Right hindlimb (tissue), 1 donor: ENCODE data around the gene DDX59.

ENCODE experiments used
- DNase-seq: peaks from one replicate; pipeline ENCODE4 v3.0.0-alpha.2; 2018

The DDX59 gene

DNA sequence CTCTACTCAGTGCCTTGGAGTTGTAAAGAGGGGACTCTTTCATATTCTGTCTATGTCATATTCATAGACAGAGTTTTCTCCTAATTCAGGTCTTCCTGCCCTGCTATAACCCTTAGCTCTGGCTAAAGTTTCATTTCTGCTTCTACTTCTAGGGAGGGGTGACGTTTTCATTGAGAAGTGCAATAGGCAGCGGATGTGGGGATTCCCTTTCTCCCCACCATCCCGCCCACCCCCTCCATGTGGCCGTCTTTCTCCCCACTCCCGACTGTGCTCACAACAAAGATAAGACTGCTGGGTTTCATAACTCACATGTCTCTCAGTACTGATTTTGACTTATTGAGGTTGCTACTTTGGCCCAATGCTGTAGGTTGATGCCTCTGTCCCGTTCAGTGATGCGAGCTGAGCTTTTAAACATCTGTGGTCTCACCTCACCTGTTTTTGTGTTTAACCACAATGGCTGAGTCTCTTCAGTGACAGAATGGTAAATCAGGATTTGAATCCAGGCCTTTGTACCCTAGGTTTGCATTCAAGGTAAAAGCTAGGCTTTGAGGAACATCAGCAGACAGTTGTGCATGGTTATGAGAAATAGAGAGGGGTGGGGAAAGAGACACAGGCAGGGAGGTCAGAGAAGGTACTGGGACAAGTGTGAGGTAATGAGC is 41.4 kb downstream of the DDX59 start:
- DNase-seq = no peak

DNA sequence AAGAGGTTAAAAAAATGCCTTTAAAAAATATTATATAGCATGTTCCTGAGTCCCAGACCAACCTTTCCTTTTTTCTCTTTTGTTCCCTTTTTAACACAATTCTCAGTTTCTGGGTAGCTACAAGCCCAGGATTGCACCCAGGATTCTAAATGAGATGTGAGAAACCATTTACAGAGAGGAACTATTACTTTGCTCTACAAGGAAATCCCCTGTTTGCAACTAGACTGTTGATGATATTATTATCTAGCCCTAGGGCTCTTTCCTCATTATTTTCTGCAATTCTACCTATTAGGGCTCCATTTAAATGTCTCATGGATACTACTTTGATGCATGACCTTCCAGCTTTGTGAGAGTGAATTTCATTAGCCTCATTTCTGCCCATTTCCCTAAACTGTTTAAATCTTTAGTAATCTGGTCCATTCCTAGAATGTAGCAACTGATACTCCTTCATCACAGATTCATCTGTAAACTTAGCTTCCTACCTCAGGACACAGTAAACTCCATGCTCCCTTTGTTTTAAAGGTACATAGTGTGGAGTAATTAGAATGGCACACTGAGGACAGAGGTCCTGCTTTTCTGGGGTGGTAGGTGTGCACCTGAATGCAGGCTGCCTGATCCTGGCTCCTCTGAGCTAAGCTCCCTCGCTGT is 42.0 kb downstream of the DDX59 start:
- no peak for DNase-seq

GRCh38 chr1:200626853-200627534 is 42.7 kb downstream of the DDX59 start:
- DNase-seq = no peak

- no peak for DNase-seq
Observed at GRCh38 chr1:200625381-200625824, 44.3 kb downstream of the DDX59 start.

GRCh38 chr1:200624679-200625335 is 44.9 kb downstream of the DDX59 start:
- no peak for DNase-seq

- peak; percentile 97 for DNase-seq
Observed at GRCh38 chr1:200620273-200621131, 49.2 kb downstream of the DDX59 start, which contains the start of gene KIF14. KIF14 (minus strand) TSS chr1:200620751; CDS start chr1:200618723, 2,028 bp downstream.

- no peak for DNase-seq
Observed at GRCh38 chr1:200619894-200620272, 49.8 kb downstream of the DDX59 start.

DNA sequence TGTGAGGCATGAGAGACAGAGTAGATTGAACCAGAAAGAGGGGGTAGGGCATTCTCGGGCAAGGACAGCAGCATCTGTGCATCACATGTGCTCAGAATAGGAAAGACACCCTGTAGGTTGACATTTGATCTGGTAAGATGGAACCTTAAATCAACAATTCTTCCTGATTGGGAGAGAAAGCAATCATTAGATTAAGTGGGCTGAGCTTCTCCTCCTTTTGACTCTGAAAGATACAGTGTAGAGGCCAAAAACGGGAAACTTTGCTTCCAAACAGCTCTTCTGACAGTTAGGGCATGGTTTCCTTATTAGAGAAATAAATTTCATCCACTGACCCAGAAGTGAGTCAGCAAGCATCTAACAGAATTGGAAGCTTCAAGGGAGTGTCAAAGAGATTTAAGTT is 58.9 kb downstream of the DDX59 start:
- DNase-seq = no peak

- DNase-seq = no peak
Observed at GRCh38 chr1:200602632-200603031, 67.1 kb downstream of the DDX59 start.
